HG02981 (cell line): ENCODE measurements around the gene PPP1R3D.

Source experiments
- ATAC-seq: cut with Tn5 transposase; IDR thresholded peaks from one replicate; pipeline ENCODE4 v1.9.1; 2021; ENCODE audit warnings: mild to moderate bottlenecking, moderate library complexity; ENCODE audit not compliant: unreplicated experiment

The PPP1R3D gene

DNA sequence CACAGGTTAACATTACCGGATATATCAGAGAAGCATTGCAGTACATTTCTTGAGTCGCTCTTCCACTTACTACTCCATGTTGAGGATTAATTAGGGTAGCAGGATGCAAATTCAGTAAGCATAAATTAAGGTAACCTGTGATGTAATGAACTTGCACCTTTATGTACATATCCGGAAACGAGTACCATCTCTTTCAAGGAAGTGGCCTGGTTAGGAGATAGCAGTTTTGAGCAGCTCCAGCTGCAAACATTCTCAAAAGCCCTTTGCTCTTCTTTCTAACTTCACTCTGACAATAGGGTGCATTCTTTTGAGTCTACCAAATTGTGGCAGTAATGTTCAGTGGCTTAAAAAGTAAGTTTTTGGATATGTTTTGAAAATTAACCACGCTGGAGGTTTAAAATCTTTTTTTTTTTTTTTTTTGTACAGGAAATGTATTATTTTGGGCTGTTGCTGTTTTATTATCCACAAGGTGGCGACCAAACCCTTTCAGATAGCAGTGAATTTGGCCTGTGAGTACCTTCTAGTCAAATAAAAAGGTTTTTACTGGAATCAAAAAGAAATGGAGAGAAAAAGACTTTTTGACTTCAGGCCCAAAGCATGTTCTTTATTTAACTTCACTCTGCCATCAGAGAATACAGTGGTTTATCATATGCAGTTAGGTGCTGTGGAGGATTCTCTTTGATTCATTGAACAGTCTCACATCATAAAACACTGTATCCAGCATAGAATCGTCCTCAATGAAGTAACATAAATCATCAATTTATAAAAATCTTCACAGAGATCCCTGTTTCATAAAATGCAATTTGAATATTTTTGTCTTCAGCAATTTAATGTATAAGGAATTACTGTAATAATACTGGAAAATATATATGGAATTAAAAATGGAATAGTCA, 9.0 kb upstream of the PPP1R3D start:
- no peak for ATAC-seq

DNA sequence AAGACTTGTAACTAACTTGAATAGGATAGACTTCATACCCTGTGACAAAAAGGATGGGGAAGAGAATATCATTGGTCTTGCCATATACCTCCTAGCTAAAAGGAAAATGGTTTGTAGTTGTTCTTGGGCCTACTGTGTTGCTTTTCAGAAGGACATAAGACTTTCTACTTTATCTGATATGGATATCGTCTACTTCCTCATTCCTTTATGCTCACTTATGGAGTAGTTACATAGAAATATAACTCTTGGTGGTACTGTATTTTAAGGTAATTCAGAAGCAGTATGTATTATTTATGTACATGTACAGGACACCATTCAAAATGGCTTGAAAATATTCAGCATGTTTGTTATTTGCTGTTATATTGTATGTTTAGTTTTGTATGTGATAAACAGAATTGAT, 8.1 kb upstream of the PPP1R3D start:
- no peak for ATAC-seq

DNA sequence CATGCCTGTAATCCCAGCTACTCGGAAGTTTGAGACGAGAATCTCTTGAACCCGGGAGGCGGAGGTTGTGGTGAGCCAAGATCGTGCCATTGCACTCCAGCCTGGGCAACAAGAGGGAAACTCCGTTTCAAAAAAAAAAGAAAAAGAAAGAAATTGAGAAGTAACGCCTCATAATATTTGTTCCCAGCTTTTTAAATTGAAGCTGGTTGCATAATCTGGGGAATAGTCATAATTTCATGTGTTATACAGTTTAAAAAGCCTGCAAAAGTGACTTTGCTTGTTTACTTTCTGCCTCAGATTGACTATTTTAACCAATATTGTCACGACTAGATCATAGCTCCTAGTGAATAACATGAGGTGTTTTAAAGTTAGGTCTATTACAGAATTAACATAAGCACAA, 7.3 kb upstream of the PPP1R3D start:
- no peak for ATAC-seq

DNA sequence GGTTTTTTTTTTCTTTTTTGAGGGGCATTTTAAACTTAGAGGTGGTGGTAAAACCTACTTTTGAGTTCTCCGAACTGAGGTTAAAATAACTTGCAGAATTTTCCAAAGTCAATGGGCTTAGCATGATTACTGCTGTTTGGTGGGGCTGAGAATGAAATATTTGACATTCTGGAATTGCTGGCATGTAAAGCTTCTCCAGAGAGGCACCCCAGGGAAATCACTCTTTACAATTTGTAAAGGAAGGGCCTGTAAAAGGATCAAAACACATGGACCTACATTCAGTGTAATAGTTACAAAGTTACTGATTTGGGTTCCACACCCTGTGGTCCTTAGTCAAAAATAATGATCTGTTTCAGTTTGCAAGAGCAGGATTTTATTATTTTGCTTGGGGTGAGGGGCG, 5.6 kb upstream of the PPP1R3D start:
- no peak for ATAC-seq

DNA sequence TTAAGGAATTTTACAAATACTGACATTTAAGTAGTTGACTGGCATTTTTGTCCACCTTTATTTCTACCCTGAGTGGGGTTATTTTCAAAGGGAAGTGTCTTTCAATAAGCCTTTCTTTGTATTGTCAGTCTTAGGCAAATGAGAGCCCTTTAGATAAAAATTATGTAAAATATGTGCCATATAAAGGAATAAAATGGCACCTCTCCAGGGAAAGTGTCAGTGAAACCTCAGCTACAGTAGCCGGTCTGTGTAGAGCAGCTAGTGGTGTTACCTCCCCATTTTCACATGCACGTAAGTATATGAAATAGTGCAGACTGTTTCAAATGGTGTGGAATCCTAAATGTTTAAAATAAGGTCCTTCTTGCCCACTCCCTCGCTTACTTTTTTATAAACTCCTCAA, 5.1 kb upstream of the PPP1R3D start:
- no peak for ATAC-seq

DNA sequence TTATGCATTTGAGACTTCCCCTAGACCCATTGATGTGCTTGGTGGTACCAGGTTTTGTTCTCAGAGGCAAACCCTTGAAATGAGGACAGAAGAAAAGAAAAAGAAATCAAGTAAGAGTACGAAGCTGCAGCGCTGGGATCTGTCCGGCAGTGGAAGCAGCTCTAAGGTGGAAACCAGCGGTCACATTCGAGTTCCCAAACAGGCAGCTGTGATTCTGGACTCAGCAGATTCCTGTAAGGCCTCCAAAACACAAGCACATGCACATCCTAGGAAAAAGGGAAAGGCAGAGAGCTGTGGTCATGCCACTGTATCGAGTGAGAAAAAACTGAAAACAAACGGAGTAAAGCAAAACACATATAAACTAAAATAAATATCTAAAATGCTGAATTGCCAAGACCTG, 4.6 kb upstream of the PPP1R3D start:
- ATAC-seq: no peak

DNA sequence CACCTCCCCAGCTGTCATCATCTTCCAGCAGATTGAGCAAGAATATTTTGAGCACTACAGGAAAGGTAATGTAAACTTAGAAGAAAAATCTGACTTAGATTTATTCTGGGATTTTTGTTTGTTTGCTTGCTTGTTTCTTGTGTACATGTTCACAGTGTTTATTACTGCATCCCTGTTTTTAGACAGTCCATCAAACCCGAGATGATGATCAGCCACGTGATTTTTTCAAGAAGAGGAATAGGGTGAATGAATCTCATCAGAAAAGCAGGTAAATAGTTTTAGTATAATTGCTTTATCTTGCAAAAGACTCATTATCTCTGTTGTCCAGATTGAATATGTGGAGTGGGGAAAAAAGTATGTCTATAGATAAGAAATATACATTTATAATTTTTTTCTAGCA, 2.1 kb upstream of the PPP1R3D start:
- ATAC-seq: no peak

DNA sequence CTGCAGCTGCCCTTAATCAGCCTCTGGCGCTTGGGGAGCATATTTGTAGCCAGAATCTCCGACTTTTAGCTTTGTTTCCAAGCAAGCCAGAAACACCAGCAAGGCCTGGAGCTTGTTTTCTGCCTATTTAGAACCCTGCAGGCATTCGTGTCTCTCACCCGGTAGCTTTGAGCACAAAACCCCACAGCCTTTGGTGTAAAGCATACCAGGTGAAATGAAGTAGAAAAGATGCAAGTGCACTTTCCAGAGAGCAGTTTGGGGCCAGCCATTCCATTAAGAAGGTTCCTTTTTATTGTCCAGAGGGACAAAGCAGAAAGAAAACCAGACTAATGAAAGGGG, 820 bp upstream of the PPP1R3D start:
- no peak for ATAC-seq

DNA sequence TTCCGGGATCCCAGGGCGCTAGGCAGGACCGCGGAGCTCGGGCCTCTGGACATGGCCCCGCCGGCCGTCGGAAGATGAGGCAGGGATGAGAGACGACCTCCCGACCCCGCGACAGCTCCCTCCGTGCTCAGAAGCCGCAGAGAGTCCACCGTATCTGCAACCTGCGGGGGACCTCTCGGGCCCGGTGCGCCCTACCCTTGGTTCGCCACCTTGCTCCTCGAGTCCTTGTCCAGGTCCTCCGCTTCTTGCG, 301 bp downstream of the PPP1R3D start:
- peak; percentile 21 for ATAC-seq

DNA sequence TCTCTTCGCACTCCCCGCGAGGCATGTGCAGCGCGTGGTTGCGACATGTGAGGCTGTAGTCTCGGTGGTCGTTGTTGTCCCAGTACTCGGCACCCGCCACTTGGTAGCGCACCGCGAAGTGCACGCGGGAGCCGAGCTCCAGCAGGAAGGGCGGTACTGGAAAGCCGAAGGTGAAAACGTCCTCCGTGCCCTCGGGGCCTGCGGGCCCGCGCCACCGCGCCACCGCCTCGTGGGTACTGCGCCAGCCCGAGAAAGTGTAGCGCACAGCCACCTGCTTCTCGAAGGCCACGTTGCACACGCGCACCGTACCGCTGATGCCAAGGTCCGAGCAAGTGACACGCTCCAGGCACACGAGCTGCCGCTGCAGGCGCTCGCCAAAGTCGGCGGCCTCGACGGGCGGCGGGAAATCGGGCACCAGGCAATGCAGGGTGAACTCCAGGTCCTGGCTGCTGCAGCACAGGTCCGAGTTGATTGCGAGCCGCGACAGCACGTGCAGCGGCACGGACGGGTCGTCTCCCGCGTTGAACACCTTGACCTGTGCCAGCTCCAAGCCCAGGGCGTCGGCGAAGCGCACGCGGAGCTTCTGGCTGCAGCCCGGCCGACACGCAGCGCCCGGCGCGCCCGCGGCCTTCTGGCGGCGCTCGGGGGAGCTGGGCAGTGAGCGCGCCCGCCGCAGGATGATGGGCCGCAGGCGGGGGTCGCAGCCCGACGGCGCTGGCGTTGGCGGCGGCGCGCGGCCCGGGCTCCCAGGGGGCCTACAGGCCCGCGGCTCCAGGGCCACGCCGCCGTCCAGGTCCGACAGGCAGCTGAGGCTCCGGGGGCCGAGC, 840 bp downstream of the PPP1R3D start:
- ATAC-seq: peak; percentile 24

DNA sequence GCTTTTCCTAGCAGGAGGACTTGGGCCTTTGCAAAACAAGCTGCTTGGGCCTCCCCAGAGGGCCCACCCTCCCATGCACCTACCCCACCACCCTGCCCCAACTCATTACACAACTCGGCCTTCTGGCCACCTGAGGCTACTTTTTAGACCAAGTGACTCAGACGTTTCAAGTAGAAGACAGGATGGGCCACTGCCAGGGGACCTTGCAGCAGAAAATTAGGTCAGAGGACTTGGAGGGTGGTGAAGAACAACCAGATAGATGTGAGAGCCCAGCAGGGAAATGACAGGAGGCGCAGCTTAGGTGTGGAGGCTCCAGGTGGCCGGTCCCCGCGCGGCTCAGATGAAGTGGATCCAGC, 1.4 kb downstream of the PPP1R3D start:
- no peak for ATAC-seq

DNA sequence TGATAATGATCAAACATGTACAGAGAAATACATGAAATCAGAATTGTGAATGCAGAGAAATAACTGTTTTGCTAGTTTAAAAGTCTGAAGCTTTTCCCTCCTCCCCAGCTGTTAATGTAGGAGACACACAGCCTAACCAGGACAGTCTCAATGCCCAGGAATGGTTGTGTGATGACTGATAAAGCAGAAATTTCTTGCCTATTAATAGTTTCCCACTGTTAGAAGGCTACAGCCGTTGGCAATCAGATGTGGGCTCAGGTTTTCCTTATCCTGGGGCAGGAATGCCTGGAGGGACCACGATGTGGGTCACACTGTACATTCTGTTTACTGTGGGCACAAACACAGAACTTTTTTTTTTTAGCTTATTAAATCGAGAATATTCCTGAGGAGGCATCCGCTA, 1.9 kb downstream of the PPP1R3D start:
- no peak for ATAC-seq

DNA sequence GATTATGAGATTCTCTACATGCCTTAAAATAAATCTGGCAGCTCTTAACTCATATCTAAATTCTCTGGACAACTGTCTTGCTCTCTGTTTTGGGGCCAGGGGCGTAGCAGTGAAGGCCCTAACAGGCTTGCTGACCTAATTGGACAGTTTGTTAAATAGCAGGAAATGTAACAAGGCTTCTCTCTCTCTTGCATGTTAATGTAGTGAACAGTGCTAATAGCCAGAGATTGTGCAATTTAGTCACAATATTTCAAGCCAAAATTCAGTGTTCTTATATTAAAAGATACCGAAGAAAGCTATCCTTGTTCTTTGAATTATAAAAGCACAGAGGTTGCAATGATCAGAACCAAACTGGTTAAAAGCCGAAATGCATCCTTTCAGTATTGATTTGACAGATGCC, 3.0 kb downstream of the PPP1R3D start:
- no peak for ATAC-seq

DNA sequence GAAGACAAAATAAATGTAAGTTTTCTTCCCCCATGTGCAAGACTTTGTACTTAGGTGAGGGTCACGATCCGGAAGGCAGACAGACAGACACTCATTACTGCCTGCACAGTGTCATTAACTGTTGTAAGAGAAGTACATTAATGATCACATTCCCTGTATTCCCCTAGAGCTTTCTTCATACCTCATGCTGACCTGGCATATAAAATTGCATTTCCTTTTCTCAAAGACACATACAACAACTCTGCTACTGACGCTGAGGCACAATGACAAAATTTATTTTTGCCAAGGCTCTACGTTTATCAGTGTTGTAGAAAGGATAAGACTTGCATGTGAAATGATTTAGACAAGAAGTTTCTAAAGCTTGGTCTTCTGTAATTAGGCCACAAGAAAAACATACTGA, 3.7 kb downstream of the PPP1R3D start:
- ATAC-seq: no peak

DNA sequence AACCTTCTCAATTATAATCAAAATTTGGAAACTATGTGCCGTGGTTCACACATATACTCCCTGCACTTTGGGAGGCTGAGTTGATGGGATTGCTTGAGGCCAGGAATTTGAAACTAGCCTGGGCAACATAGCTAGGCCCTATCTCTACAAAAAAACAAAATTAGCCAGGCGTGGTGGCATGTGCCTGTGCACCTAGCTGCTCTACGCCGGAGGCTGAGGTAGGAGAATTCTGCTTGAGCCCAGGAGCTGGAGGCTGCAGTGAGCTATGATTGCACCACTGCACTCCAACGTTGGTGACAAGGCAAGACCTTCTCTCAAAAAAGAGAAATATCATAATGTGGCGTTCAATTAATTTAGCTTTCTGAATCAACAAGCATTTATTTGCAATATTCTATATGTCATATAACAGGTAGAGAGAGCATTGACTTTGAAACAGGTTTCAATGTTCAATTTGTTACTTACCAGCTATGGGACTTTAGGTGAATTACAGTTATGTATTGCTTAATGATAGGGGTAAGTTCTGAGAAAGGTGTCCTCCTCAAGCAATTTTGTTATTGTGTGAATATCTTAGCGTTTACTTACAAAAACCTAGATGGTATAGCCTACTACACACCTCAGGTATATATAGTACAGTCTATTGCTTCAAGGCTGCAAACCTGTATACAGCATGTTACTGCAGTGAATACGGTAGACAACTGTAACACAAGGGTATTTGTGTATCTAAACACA, 4.5 kb downstream of the PPP1R3D start:
- no peak for ATAC-seq

DNA sequence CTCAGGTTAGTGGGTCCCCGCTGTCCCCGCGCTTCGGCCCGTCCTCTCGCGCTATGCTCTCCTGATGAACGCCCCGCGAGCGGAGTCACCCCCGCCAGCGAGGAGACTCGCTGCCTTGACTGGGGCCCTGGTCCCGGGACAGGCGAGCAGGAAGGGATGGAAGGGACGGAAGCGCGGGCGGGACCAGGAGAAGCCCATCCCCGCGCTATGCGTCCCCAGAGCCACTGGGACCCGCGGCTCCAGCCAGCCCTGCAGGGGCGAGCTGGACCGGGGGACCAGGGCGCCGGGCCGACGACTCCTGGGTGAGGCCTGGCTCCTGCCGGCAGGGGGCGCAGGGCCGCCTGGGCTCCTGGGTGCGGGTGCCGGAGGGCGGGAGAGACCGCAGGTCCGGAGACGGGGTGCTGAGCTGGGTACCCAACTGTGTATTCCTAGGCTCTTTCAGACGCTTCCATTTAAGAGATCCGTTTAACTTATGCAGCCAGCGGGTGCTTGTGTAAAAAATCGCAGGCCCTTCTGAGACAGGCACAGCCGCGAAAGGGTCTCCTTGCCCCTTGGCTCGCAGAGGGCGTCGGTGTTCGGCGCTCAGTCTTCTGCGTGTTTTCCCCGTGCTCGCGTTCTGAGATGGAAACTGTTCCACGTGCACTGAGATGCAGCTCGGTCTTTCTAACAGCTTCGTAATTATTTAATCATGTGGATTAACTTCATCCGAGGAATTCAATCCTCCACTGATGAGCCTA, 6.1 kb downstream of the PPP1R3D start:
- ATAC-seq: peak; percentile 91

DNA sequence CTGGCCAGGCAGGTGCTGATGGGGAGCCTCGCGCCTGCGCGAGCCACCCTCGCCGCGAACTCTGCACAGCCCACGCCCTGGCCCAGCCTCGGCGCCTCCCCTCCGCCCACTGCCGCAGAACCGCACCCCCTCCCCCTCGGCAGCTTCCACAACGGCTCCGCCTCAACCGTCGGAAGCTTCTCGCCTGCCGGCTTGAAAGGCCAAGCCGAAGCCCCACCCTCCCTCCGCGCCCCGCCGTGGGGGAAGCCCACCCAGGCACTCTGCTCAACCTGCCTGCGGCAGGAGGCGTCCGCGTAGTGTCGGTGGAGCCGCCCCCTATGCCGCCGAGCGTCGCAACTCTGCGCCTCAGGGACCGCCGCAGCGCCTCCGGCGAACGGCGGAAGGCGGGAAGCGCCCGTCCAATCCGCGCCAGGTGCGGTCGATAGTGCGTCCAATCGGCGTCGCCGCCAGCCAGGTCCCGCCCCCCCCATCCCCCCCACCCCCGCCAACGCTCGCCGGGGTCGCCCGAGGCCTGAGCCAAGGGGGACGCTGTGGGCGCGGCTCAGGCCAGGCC, 6.7 kb downstream of the PPP1R3D start, which contains the start of gene SYCP2:
SYCP2 (minus strand) TSS at position 342 of the 553 bp plus-strand sequence. CDS start 11,224 bp downstream, outside the sequence.
- ATAC-seq: peak; percentile 27

DNA sequence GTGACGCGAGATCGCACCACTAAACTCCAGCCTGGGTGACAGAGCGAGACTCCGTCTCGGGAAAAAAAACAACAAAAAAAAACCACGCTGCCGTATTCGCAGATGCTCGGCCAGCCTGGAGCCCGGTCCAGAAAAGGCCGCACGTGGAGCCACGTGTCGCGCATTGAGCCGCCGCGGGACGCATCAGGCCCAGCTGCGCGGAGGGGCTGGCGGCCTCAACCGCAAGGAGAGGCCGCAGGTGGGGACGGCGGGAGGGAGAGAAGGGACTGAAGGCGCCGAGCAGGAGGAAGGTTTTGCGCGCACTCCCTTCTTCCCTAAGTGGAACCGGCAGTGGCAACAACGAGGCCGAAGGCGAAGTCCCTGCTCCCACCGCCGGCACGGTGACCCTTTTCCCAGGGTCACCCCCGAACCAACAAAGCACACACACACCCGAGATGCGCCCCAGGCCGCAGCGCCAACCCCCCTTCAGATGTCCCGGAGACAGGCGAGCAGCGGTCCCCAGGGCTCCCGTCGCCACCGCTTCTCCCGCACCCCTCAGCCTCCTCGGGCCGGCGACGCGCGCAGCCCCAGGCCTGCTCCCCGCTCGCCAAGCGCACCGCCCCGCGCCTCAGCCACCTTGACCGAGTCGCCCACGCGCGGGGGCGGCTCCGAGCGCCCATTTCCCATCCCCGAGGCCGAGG, 7.3 kb downstream of the PPP1R3D start:
- ATAC-seq: no peak

DNA sequence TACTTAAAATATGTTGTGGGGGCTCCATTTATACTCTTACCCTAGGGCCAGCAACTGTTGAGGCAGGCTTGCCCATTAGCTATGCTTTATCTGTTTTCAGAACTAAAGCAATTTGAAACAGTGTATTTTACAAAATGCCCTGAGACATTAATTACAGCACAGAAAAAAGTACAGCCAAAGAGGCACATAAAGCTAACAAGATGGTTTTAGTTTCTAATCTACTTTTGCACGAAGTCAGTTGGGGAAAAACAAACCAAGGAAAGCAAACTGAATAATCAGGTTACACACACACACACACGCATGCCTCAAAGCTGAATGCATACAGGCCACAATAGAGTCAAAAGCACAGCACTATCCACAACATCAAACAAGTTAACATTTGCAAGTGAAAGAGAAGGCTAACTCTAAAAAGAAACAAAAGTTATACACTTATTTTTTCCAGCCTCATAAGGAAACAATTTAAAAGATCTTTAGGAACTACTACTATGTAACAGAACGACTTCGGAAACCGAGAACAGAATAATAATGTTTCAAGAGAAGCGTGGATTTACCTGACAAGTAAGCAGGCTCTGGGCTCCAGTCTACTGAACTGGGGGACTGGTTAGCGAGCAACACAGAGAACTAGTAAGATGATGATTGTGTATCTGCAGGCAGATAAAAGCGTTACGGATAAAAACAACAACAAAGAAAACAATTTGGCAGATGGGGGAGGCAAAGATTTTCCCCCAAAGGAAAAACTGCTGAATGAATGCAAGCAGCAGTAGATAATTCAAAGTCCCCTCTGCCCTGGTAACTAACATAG, 8.4 kb downstream of the PPP1R3D start:
- ATAC-seq: no peak
